WTC11 (cell line): ENCODE data around the gene GRID2. TPM values are rescaled to one million over a fixed set of nuclear protein-coding genes. Genes with fewer than 3 reads are reported as not detected.

Source experiments
- ATAC-seq: fragments of 200-7000 bp; cut with Tn5 transposase; 2 replicates; pipeline ENCODE4 v1.10.0; 2021; ENCODE audit warnings: mild to moderate bottlenecking, moderate library complexity
- CTCF ChIA-PET: fragments of 300-600 bp; sonication (Branson Sonifier 250); formaldehyde crosslinking; loops from one replicate; lab custom pipeline; 2021; ENCODE audit warnings: antibody characterized with exemption; lab: Charles Lee
- POLR2A ChIA-PET: fragments of 350-600 bp; sonication (Branson Sonifier 250); formaldehyde crosslinking; loops from one replicate; lab custom pipeline; 2021; ENCODE audit warnings: antibody characterized with exemption; lab: Charles Lee
- DNase-seq: peaks from one replicate; pipeline ENCODE4 v3.0.0; 2021; ENCODE audit warnings: low spot score
- H3K27ac Mint-ChIP-seq: 2 replicates; pipeline ENCODE4 v1.8.0; 2021; ENCODE audit warnings: mixed read lengths
- H3K27me3 Mint-ChIP-seq: 2 replicates; pipeline ENCODE4 v1.8.0; 2021; ENCODE audit warnings: low read depth, mild to moderate bottlenecking, moderate library complexity, mixed read lengths
- H3K36me3 Mint-ChIP-seq: 2 replicates; pipeline ENCODE4 v1.8.0; 2021; ENCODE audit warnings: mixed read lengths
- H3K4me1 Mint-ChIP-seq: 2 replicates; pipeline ENCODE4 v1.8.0; 2022; ENCODE audit warnings: mixed read lengths
- H3K4me3 Mint-ChIP-seq: 2 replicates; pipeline ENCODE4 v1.8.0; 2021; ENCODE audit warnings: mild to moderate bottlenecking, moderate library complexity, mixed read lengths
- H3K9me3 Mint-ChIP-seq: 2 replicates; pipeline ENCODE4 v1.8.0; 2021; ENCODE audit warnings: mixed read lengths
- AR ChIP-seq: fragments of 250-450 bp; sonication (Bioruptor Pico); IDR thresholded peaks from 2 replicates; pipeline ENCODE4 v1.9.0; 2021; ENCODE audit warnings: mild to moderate bottlenecking
- ATF2 ChIP-seq: sonication (generic); formaldehyde crosslinking; IDR thresholded peaks from 2 replicates; pipeline ENCODE4 v1.8.1; 2022; ENCODE audit warnings: low read depth, missing genetic modification reagents, borderline replicate concordance
- CDX4 ChIP-seq: fragments of 250-450 bp; sonication (Bioruptor Pico); IDR thresholded peaks from 2 replicates; pipeline ENCODE4 v1.9.0; 2021; ENCODE audit warnings: moderate library complexity, mild to moderate bottlenecking, inconsistent platforms, borderline replicate concordance
- CREB1 ChIP-seq: sonication (generic); formaldehyde crosslinking; IDR thresholded peaks from 2 replicates; pipeline ENCODE4 v1.8.0; 2023; ENCODE audit warnings: mild to moderate bottlenecking, missing genetic modification reagents
- CREM ChIP-seq: sonication (generic); formaldehyde crosslinking; IDR thresholded peaks from 2 replicates; pipeline ENCODE4 v1.8.1; 2022; ENCODE audit warnings: mild to moderate bottlenecking, missing genetic modification reagents, moderate library complexity
- ESRRA ChIP-seq: sonication (generic); formaldehyde crosslinking; IDR thresholded peaks from 2 replicates; pipeline ENCODE4 v1.8.1; 2022; ENCODE audit warnings: mild to moderate bottlenecking, missing genetic modification reagents, borderline replicate concordance
- GABPB1 ChIP-seq: sonication (generic); formaldehyde crosslinking; IDR thresholded peaks from 2 replicates; pipeline ENCODE4 v1.8.1; 2023; ENCODE audit warnings: mild to moderate bottlenecking, missing genetic modification reagents
- GRHL2 ChIP-seq: fragments of 250-450 bp; sonication (Bioruptor Pico); IDR thresholded peaks from 2 replicates; pipeline ENCODE4 v1.8.0; 2022; ENCODE audit warnings: mild to moderate bottlenecking, moderate library complexity; ENCODE audit not compliant: insufficient replicate concordance, severe bottlenecking
- GTF2I ChIP-seq: fragments of 250-450 bp; sonication (Bioruptor Pico); conservative IDR thresholded peaks from 2 replicates; pipeline ENCODE4 v1.4.0; 2021; ENCODE audit warnings: mild to moderate bottlenecking
- IRF2 ChIP-seq: sonication (generic); formaldehyde crosslinking; IDR thresholded peaks from 2 replicates; pipeline ENCODE4 v1.8.0; 2022; ENCODE audit warnings: low read depth, missing genetic modification reagents, borderline replicate concordance
- MLX ChIP-seq: sonication (generic); formaldehyde crosslinking; IDR thresholded peaks from 2 replicates; pipeline ENCODE4 v1.8.1; 2023; ENCODE audit warnings: mild to moderate bottlenecking, missing genetic modification reagents, moderate library complexity
- NFATC4 ChIP-seq: fragments of 250-450 bp; sonication (Bioruptor Pico); IDR thresholded peaks from 2 replicates; pipeline ENCODE4 v1.9.0; 2021; ENCODE audit warnings: mild to moderate bottlenecking
- PREB ChIP-seq: sonication (generic); formaldehyde crosslinking; IDR thresholded peaks from 2 replicates; pipeline ENCODE4 v1.8.1; 2022; ENCODE audit warnings: mild to moderate bottlenecking, missing genetic modification reagents, moderate library complexity, borderline replicate concordance
- PRRX2 ChIP-seq: fragments of 250-450 bp; sonication (Bioruptor Pico); IDR thresholded peaks from 2 replicates; pipeline ENCODE4 v1.8.0; 2021; ENCODE audit warnings: mild to moderate bottlenecking
- RORB ChIP-seq: fragments of 250-450 bp; sonication (Bioruptor Pico); IDR thresholded peaks from 2 replicates; pipeline ENCODE4 v1.9.0; 2021; ENCODE audit warnings: mild to moderate bottlenecking
- SMAD3 ChIP-seq: sonication (generic); formaldehyde crosslinking; IDR thresholded peaks from 2 replicates; pipeline ENCODE4 v1.8.0; 2022; ENCODE audit warnings: missing genetic modification reagents, mild to moderate bottlenecking, borderline replicate concordance
- SP1 ChIP-seq: sonication (generic); formaldehyde crosslinking; conservative IDR thresholded peaks from 2 replicates; pipeline ENCODE4 v1.8.1; 2022; ENCODE audit warnings: missing genetic modification reagents
- ZNF232 ChIP-seq: sonication (generic); formaldehyde crosslinking; IDR thresholded peaks from 2 replicates; pipeline ENCODE4 v1.8.0; 2022; ENCODE audit warnings: mild to moderate bottlenecking, missing genetic modification reagents
- ZNF317 ChIP-seq: sonication (generic); formaldehyde crosslinking; IDR thresholded peaks from 2 replicates; pipeline ENCODE4 v1.8.1; 2023; ENCODE audit warnings: low read depth, mild to moderate bottlenecking, moderate library complexity, missing genetic modification reagents, borderline replicate concordance
- ZNF416 ChIP-seq: fragments of 250-450 bp; sonication (Bioruptor Pico); IDR thresholded peaks from 2 replicates; pipeline ENCODE4 v1.9.0; 2021; ENCODE audit warnings: mild to moderate bottlenecking, inconsistent platforms
- ZNF671 ChIP-seq: fragments of 250-450 bp; sonication (Bioruptor Pico); IDR thresholded peaks from 2 replicates; pipeline ENCODE4 v1.8.0; 2021; ENCODE audit warnings: mild to moderate bottlenecking
- ZSCAN18 ChIP-seq: fragments of 250-450 bp; sonication (Bioruptor Pico); IDR thresholded peaks from 2 replicates; pipeline ENCODE4 v2.1.2; 2022; ENCODE audit warnings: mild to moderate bottlenecking, moderate library complexity
- total RNA-seq: library from RNA; stranded (reverse); gene quantifications from 3 replicates; pipeline ENCODE4 v1.2.3, GENCODE V29; 2021

Gene GRID2
- total RNA-seq, 1 experiment from 2014 or later: 26.8 TPM

- no peak overlapping the region for H3K4me3 Mint-ChIP-seq
- TF ChIP-seq CREM: no peak
- TF ChIP-seq, all 79 proteins: peak for 0
- H3K9me3 Mint-ChIP-seq: peaks cover 13% of the 10 kb centered on the region
- peaks cover 14% of the 10 kb centered on the region for H3K4me1 Mint-ChIP-seq
- H3K36me3 Mint-ChIP-seq: peaks cover 6% of the 10 kb centered on the region
- no peak overlapping the region for H3K27ac Mint-ChIP-seq
- POLR2A ChIA-PET: no interaction called here
- no peak for DNase-seq
- no peak for ATAC-seq
- CTCF ChIA-PET: no interaction called here
- H3K27me3 Mint-ChIP-seq: no peaks in the 10 kb centered on the region
Measured at GRCh38 chr4:93042746-93043145, 739.0 kb downstream of the GRID2 start.

GRCh38 chr4:93053140-93053539 lies 749.4 kb downstream of the GRID2 start:
- no peaks in the 10 kb centered on the region for H3K9me3 Mint-ChIP-seq
- ATAC-seq (no peak), DNase-seq (no peak)
- H3K4me1 Mint-ChIP-seq: peaks cover 42% of the 10 kb centered on the region
- ChIA-PET POLR2A (no interaction called here), CTCF (no interaction called here)
- TF ChIP-seq MLX (CRISPR knock-in tag): no peak
- H3K4me3 Mint-ChIP-seq: no peak overlapping the region
- no peaks in the 10 kb centered on the region for H3K27me3 Mint-ChIP-seq
- no peaks in the 10 kb centered on the region for H3K36me3 Mint-ChIP-seq
- no peak overlapping the region for H3K27ac Mint-ChIP-seq

GRCh38 chr4:93061826-93062225 lies 758.1 kb downstream of the GRID2 start:
- H3K9me3 Mint-ChIP-seq: no peaks in the 10 kb centered on the region
- H3K4me3 Mint-ChIP-seq: no peak overlapping the region
- ATAC-seq: peak; percentile 38
- no peaks in the 10 kb centered on the region for H3K27me3 Mint-ChIP-seq
- POLR2A ChIA-PET: no interaction called here
- DNase-seq: no peak
- no peaks in the 10 kb centered on the region for H3K36me3 Mint-ChIP-seq
- CTCF ChIA-PET: no interaction called here
- TF ChIP-seq GRHL2: no peak
- TF ChIP-seq CREB1: no peak
- TF ChIP-seq ATF2 (CRISPR knock-in tag): no peak
- TF ChIP-seq GTF2I: no peak
- TF ChIP-seq SP1 (CRISPR knock-in tag): no peak
- TF ChIP-seq PRRX2 (CRISPR knock-in tag): no peak
- TF ChIP-seq CDX4 (CRISPR knock-in tag): no peak
- no peak for TF ChIP-seq ZSCAN18 (CRISPR knock-in tag)
- TF ChIP-seq AR (CRISPR knock-in tag): no peak
- TF ChIP-seq ZNF317 (CRISPR knock-in tag): no peak
- TF ChIP-seq IRF2 (CRISPR knock-in tag): no peak
- peaks cover 34% of the 10 kb centered on the region for H3K4me1 Mint-ChIP-seq
- H3K27ac Mint-ChIP-seq: no peak overlapping the region

- POLR2A ChIA-PET: no interaction called here
- no peaks in the 10 kb centered on the region for H3K27me3 Mint-ChIP-seq
- no peaks in the 10 kb centered on the region for H3K36me3 Mint-ChIP-seq
- no peak for DNase-seq
- peaks cover 27% of the 10 kb centered on the region for H3K4me1 Mint-ChIP-seq
- CTCF ChIA-PET: no interaction called here
- no peak for ATAC-seq
- H3K27ac Mint-ChIP-seq: no peak overlapping the region
- no peaks in the 10 kb centered on the region for H3K9me3 Mint-ChIP-seq
- no peak overlapping the region for H3K4me3 Mint-ChIP-seq
- TF ChIP-seq NFATC4: no peak
- TF ChIP-seq ESRRA (CRISPR knock-in tag): no peak
- TF ChIP-seq SMAD3 (CRISPR knock-in tag): no peak
- TF ChIP-seq GABPB1 (CRISPR knock-in tag): no peak
- TF ChIP-seq GTF2I: no peak
- TF ChIP-seq ZNF232: no peak
- no peak for TF ChIP-seq RORB
- no peak for TF ChIP-seq ZNF416 (CRISPR knock-in tag)
- no peak for TF ChIP-seq IRF2 (CRISPR knock-in tag)
- TF ChIP-seq PREB (CRISPR knock-in tag): no peak
- no peak for TF ChIP-seq ZNF671 (CRISPR knock-in tag)
Measured at GRCh38 chr4:93063325-93063724, 759.6 kb downstream of the GRID2 start.
